Sciatic nerve (tissue), 2 donors: ENCODE measurements around the gene DPEP2. TPM values are rescaled to one million over a fixed set of nuclear protein-coding genes. Genes with fewer than 3 reads are reported as not detected.
"Not testable (repeated sequence)": the region's sequence is repeated elsewhere in the genome, so short reads cannot be mapped to it uniquely, and the experiment has no call there.

Experiments used
- ATAC-seq: fragments of 200-7000 bp; cut with Tn5 transposase; one replicate; pipeline ENCODE4 v1.9.1; 2020; ENCODE audit warnings: mild to moderate bottlenecking, moderate library complexity
- DNase-seq: peaks from one replicate; pipeline ENCODE4 v3.0.0-alpha.2; 2020; ENCODE audit warnings: low spot score
- intact Hi-C: fragments of 100-400 bp; cut with DNase I; formaldehyde crosslinking; loops from one replicate; pipeline ENCODE4 v1.14.2; 2022
- total RNA-seq: library from RNA; stranded (reverse); fragmentation: NEBNext Ultra II Directional; extraction: Animal tissue kit (Norgen Biotek cat#: 25700); gene quantifications from one replicate; pipeline ENCODE4 v1.2.1, GENCODE V29; 2021
- donor health status: DM: no; HTN: no; CAD: no.
- donor health status: DM: no; HTN: no; CAD: no.

The DPEP2 gene
- total RNA-seq, 1 donor from 2014 or later: 4.4 TPM

- intact Hi-C loops: no loop called here
- DNase-seq: no peak
- no peak for ATAC-seq
Measured at GRCh38 chr16:67982011-67982696, 17.1 kb downstream of the DPEP2 start.

- DNase-seq (no peak), ATAC-seq (no peak)
- intact Hi-C loops: no loop called here
Measured at GRCh38 chr16:67979955-67980678, 19.2 kb downstream of the DPEP2 start, which contains the start of gene DPEP3. Gene DPEP3 (minus strand): TSS chr16:67980499. CDS start chr16:67980380, 119 bp downstream.

GRCh38 chr16:67977469-67978227 is 21.6 kb downstream of the DPEP2 start:
- no peak for DNase-seq
- intact Hi-C loops: no loop called here

GRCh38 chr16:67977005-67977404 is 22.3 kb downstream of the DPEP2 start:
- intact Hi-C loops: no loop called here
- DNase-seq (no peak), ATAC-seq (no peak)

More at GRCh38 chr16:67977469-67978227, 21.6 kb downstream of the DPEP2 start:
- ATAC-seq: no peak

GRCh38 chr16:67976205-67976604 is 23.1 kb downstream of the DPEP2 start:
- intact Hi-C loops: no loop called here
- DNase-seq (no peak), ATAC-seq (no peak)

- no peak for ATAC-seq
- intact Hi-C loops: no loop called here
- DNase-seq: no peak
Measured at GRCh38 chr16:67975321-67976105, 23.8 kb downstream of the DPEP2 start.

- ATAC-seq, intact Hi-C loops, DNase-seq: not testable (repeated sequence)
Measured at GRCh38 chr16:67972285-67972684, 27.0 kb downstream of the DPEP2 start.

GRCh38 chr16:67971111-67971510 is 28.2 kb downstream of the DPEP2 start:
- intact Hi-C loops: no loop called here
- no peak for DNase-seq
- no peak for ATAC-seq

GRCh38 chr16:67969254-67970039 is 29.8 kb downstream of the DPEP2 start:
- DNase-seq (no peak), ATAC-seq (peak; percentile 37)
- intact Hi-C loops: no loop called here

- ATAC-seq: peak; percentile 93
- intact Hi-C loops: no loop called here
- peak; percentile 93 for DNase-seq
Measured at GRCh38 chr16:67968400-67969253, 30.7 kb downstream of the DPEP2 start, which contains the start of gene SLC12A4. Gene SLC12A4 (minus strand): TSS chr16:67968637. CDS start chr16:67968553, 84 bp downstream.

- DNase-seq (peak; percentile 77), ATAC-seq (no peak)
- intact Hi-C loops: no loop called here
Measured at GRCh38 chr16:67967958-67968399, 31.3 kb downstream of the DPEP2 start.

- DNase-seq (no peak), ATAC-seq (no peak)
- intact Hi-C loops: no loop called here
Measured at GRCh38 chr16:67967183-67967957, 31.9 kb downstream of the DPEP2 start.

- DNase-seq: no peak
- ATAC-seq: peak; percentile 16
- intact Hi-C loops: no loop called here
Measured at GRCh38 chr16:67966549-67967182, 32.6 kb downstream of the DPEP2 start.

GRCh38 chr16:67965668-67966548 is 33.4 kb downstream of the DPEP2 start:
- intact Hi-C loops: no loop called here
- DNase-seq (no peak), ATAC-seq (no peak)
